ENCODE data around the gene PLK5.

- TF ChIP-seq POLR2A (IDR thresholded peaks at IDR 0.05; ENCODE audit: low read depth) = no peak
- no peak for TF ChIP-seq CTCF (IDR thresholded peaks at IDR 0.05)
- TF ChIP-seq POLR2AphosphoS5 (IDR thresholded peaks at IDR 0.05) = no peak
Measured at GRCh38 chr19:1549332-1549945, 25.6 kb downstream of the PLK5 start.

Measured in esophagus muscularis mucosa (tissue), 3 donors.